Cardiac atrium fibroblast (primary cell): ENCODE results near the gene DEAF1. TPM values are rescaled to one million over a fixed set of nuclear protein-coding genes. Genes with fewer than 3 reads are reported as not detected.

Source experiments
- total RNA-seq: library from RNA; depleted of rRNA; stranded (reverse); fragments of >200 nt; gene quantifications from 2 replicates; pipeline ENCODE4 v1.2.3, GENCODE V29; 2015

The DEAF1 gene, protein sequence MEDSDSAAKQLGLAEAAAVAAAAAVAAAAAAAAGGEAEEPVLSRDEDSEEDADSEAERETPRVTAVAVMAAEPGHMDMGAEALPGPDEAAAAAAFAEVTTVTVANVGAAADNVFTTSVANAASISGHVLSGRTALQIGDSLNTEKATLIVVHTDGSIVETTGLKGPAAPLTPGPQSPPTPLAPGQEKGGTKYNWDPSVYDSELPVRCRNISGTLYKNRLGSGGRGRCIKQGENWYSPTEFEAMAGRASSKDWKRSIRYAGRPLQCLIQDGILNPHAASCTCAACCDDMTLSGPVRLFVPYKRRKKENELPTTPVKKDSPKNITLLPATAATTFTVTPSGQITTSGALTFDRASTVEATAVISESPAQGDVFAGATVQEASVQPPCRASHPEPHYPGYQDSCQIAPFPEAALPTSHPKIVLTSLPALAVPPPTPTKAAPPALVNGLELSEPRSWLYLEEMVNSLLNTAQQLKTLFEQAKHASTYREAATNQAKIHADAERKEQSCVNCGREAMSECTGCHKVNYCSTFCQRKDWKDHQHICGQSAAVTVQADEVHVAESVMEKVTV
- 25.1 and 28.2 TPM in 2 replicates for total RNA-seq

GRCh38 chr11:694563-695287, at the start of gene DEAF1:
Gene DEAF1, minus strand, starts transcription at chr11:695222. Its CDS starts 175 bp downstream, at chr11:695047.

GRCh38 chr11:705646-706438, 10.8 kb upstream of the DEAF1 start, which contains the start of gene EPS8L2:
Gene EPS8L2, plus strand, starts transcription at chr11:706231. Its CDS starts 3,177 bp downstream, at chr11:709408.

GRCh38 chr11:695538-696248, 671 bp upstream of the DEAF1 start, which contains the start of gene TMEM80:
Gene TMEM80, plus strand, starts transcription at chr11:695816. Its CDS starts 12 bp downstream, at chr11:695828.

GRCh38 chr11:636511-637332, 58.3 kb downstream of the DEAF1 start, which contains the start of gene DRD4:
Gene DRD4, plus strand, starts transcription at chr11:637269. Its CDS starts 36 bp downstream, at chr11:637305.

DNA sequence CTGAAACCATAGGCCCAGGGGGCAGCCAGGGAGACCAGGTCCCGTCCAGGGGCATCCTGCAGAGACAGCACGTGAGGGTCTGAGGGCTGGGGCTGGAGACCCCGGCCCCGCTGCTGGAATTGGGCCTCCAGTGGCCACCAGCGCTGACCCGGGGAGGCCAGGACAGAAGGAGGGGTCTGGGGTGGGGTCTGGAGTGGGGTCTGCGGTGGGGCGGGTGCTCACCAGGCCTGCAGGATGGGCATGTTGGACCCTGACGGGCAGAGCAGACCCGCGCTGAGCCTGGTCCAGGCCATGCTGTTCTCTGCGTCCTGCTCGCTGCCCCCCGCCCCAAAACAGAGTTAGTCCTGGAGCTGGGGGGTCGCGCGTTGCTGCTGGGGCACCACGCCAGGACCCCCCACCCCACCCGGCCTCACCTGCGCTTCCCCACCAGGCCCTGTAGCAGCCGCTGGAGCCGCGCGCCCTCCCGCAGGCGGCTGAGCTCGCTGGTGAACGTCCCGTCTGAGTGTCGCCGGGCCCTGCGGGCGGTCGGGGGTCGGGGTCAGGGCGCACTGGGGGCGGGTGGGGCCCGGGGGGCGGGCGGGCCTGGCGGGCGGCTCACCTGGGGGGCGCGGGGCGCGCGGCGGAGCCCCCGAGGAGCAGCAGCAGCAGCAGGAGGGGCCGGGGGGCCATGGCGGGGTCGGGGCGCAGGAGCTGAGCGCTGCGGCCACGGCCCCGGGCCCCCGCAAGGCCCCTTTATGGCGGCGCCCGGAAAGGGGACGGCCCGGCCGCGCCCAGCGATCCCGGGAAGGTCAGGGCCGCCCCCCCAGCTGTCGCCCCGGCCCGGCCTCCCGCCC, 68.3 kb downstream of the DEAF1 start, which contains the start of gene SCT:
SCT (minus strand) TSS at position 707 of the 833 bp plus-strand sequence; CDS start at position 669, 38 bp downstream.

GRCh38 chr11:624705-625635, 70.1 kb downstream of the DEAF1 start, which contains the start of gene CDHR5:
Gene CDHR5, minus strand, starts transcription at chr11:624955. Its CDS starts 53 bp downstream, at chr11:624902.

GRCh38 chr11:615504-616319, 79.3 kb downstream of the DEAF1 start, which contains the start of gene IRF7:
Gene IRF7, minus strand, starts transcription at chr11:615950. Its CDS starts 586 bp downstream, at chr11:615364.

Other genes starting within 250 kb of the DEAF1 start
- gene PTDSS2, start 244.9 kb downstream of the DEAF1 start, total RNA-seq = 36.3 and 40.8 TPM in 2 replicates
- gene RNH1, start 188.0 kb downstream of the DEAF1 start, total RNA-seq = 451 and 498 TPM in 2 replicates
- 46.4 and 67.1 TPM in 2 replicates for gene HRAS, start 159.6 kb downstream of the DEAF1 start, total RNA-seq
- 0.16 and 1.3 TPM in 2 replicates for gene LRRC56, start 157.7 kb downstream of the DEAF1 start, total RNA-seq
- gene LMNTD2, start 134.5 kb downstream of the DEAF1 start, total RNA-seq = 0.81 and 3.1 TPM in 2 replicates
- gene RASSF7, start 134.3 kb downstream of the DEAF1 start, total RNA-seq = 8.3 and 11.3 TPM in 2 replicates
- gene PHRF1, start 118.8 kb downstream of the DEAF1 start, total RNA-seq = 13.0 and 17.2 TPM in 2 replicates
- gene IRF7, start 79.3 kb downstream of the DEAF1 start, total RNA-seq = 20.4 and 34.1 TPM in 2 replicates
- not detected in 2 replicates for gene CDHR5, start 70.3 kb downstream of the DEAF1 start, total RNA-seq
- not detected in 2 replicates for gene SCT, start 68.0 kb downstream of the DEAF1 start, total RNA-seq
- not detected in 2 replicates for gene DRD4, start 58.0 kb downstream of the DEAF1 start, total RNA-seq
- gene TMEM80, start 594 bp upstream of the DEAF1 start, total RNA-seq = 16.6 and 29.0 TPM in 2 replicates
- gene EPS8L2, start 11.0 kb upstream of the DEAF1 start, total RNA-seq = 11.7 and 14.1 TPM in 2 replicates
- 167 and 182 TPM in 2 replicates for gene TALDO1, start 52.2 kb upstream of the DEAF1 start, total RNA-seq
- 39.0 and 42.3 TPM in 2 replicates for gene GATD1, start 82.3 kb upstream of the DEAF1 start, total RNA-seq
- 0.97 and 2.2 TPM in 2 replicates for gene CEND1, start 94.9 kb upstream of the DEAF1 start, total RNA-seq
- gene SLC25A22, start 103.1 kb upstream of the DEAF1 start, total RNA-seq = 26.9 and 46.8 TPM in 2 replicates
- gene PIDD1, start 110.0 kb upstream of the DEAF1 start, total RNA-seq = 5.2 and 7.2 TPM in 2 replicates
- gene RPLP2, start 114.7 kb upstream of the DEAF1 start, total RNA-seq = 498 and 553 TPM in 2 replicates
- 27.1 and 29.4 TPM in 2 replicates for gene PNPLA2, start 123.7 kb upstream of the DEAF1 start, total RNA-seq
- 0.32 and 0.72 TPM in 2 replicates for gene CRACR2B, start 132.7 kb upstream of the DEAF1 start, total RNA-seq
- 654 and 667 TPM in 2 replicates for gene CD151, start 137.7 kb upstream of the DEAF1 start, total RNA-seq
- gene POLR2L, start 147.3 kb upstream of the DEAF1 start, total RNA-seq = 209 and 229 TPM in 2 replicates
- 281 and 292 TPM in 2 replicates for gene TSPAN4, start 147.6 kb upstream of the DEAF1 start, total RNA-seq
- gene CHID1, start 215.6 kb upstream of the DEAF1 start, total RNA-seq = 93.6 and 228 TPM in 2 replicates
- 49.2 and 63.0 TPM in 2 replicates for gene AP2A2, start 230.6 kb upstream of the DEAF1 start, total RNA-seq